Measurements from ENCODE around the gene EDARADD. TPM values are rescaled to one million over a fixed set of nuclear protein-coding genes. Genes with fewer than 3 reads are reported as not detected.

The EDARADD gene
- total and polyA plus RNA-seq, 2 of the 13 experiments (the other 11 are each of a cell fraction or from before 2014, with no cell fraction given), result 0.03 TPM; not detected in 1

DNA sequence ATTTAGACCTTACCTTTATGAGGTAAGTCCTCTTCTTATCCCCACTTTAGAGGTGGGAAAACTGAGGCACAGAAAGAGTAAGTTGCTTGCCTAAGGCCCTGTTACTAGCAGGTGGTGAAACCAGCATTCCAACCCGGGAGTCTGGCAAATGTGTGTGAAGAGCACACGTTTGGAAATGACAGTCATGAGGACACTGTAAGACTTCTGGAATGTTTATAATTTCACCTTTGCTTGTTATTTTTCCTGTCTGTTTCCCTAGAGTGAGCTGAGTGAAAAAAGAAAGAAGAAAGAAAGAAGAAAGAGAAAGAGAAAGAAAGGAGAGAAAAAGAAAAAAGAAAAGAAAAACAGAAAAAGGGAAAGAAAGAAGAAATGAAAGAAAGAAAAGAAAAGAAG lies 108.5 kb downstream of the EDARADD start (continued):
- TF ChIP-seq, protein P1, sequence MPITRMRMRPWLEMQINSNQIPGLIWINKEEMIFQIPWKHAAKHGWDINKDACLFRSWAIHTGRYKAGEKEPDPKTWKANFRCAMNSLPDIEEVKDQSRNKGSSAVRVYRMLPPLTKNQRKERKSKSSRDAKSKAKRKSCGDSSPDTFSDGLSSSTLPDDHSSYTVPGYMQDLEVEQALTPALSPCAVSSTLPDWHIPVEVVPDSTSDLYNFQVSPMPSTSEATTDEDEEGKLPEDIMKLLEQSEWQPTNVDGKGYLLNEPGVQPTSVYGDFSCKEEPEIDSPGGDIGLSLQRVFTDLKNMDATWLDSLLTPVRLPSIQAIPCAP (CRISPR knock-in tag; IDR thresholded peaks at IDR 0.05; ENCODE audit: low read depth), result no peak
- peak; percentile 83 for TF ChIP-seq ZNF3 (CRISPR knock-in tag; IDR thresholded peaks at IDR 0.05)
- TF ChIP-seq CAMTA2 (CRISPR knock-in tag; IDR thresholded peaks at IDR 0.05; ENCODE audit: borderline replicate concordance), result no peak
- 0 out of 2 replicates have a peak, but pooled peaks have one; percentile 12 for TF ChIP-seq GATAD2A (CRISPR knock-in tag; IDR thresholded peaks at IDR 0.05)
- 0 out of 2 replicates have a peak, but pooled peaks have one; percentile 5 for TF ChIP-seq ZNF337 (CRISPR knock-in tag; IDR thresholded peaks at IDR 0.05; ENCODE audit: borderline replicate concordance, low read depth)
- peak; percentile 72 for TF ChIP-seq MED1 (CRISPR knock-in tag; IDR thresholded peaks at IDR 0.05)
- TF ChIP-seq RARA (CRISPR knock-in tag; IDR thresholded peaks at IDR 0.05), result peak; percentile 30; the same call in 1 of the 2 replicates
- TF ChIP-seq HCFC1 (IDR thresholded peaks at IDR 0.05; ENCODE audit: low read depth, low read length), result no peak
- TF ChIP-seq, protein P2, sequence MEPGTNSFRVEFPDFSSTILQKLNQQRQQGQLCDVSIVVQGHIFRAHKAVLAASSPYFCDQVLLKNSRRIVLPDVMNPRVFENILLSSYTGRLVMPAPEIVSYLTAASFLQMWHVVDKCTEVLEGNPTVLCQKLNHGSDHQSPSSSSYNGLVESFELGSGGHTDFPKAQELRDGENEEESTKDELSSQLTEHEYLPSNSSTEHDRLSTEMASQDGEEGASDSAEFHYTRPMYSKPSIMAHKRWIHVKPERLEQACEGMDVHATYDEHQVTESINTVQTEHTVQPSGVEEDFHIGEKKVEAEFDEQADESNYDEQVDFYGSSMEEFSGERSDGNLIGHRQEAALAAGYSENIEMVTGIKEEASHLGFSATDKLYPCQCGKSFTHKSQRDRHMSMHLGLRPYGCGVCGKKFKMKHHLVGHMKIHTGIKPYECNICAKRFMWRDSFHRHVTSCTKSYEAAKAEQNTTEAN (CRISPR knock-in tag; conservative IDR thresholded peaks at IDR 0.05), result 0 out of 2 replicates have a peak, but pooled peaks have one; percentile 74

DNA sequence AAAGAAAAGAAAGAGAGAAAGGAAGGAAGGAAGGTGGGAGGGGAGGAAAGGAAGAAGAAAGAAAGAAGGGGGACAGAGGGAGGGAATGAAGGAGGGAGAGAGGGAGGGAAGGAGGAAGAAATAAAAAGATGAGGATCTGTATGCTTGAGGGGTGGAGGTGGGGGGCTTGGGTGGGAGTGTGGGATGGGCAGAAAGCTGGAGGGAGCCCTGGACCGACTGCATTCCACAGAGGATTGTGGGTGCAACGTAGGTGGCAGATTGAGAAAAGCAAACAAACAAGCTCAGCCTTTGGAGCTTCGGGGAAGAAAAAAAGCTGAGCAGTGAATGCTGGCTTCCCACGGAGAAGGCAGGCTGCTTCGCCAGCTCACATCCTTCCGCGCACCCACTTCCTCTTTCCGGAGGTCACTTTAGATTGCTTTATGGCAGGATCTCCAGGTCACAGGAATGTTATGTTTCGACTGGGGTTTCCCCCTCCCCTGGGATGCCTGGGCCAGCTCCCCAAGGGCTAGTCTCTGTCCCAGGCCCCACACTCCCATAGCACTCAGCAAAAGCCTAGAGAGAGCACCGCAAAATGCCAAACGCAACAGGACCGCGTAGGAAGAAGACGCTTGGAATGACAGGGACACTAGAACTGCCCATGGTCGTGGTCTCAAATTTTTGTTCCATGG lies 109.0 kb downstream of the EDARADD start:
- intact Hi-C loops (cut with micrococcal nuclease; ENCODE audit: unreplicated experiment) (loop anchor here (1.0 kb wide), 2 partner anchors 12 to 13 kb away; no protein-coding TSS in a partner anchor), in situ Hi-C loops (cut with HindIII; ENCODE audit: extremely low pct_ligation_motif_present, low pct_unique_long_range_greater_than_20kb) (no loop called here)
- DNase-seq (ENCODE audit: low spot score), result peak; percentile 91
- 22% methylated on average over 14 of the region's 15 CpGs for WGBS (ENCODE audit: low lambda C conversion rate)
- no peak overlapping the region for H2AFZ ChIP-seq (ENCODE audit: low read length)
- no peaks in the 10 kb centered on the region for H4K20me1 ChIP-seq (ENCODE audit: insufficient read depth, low read length)
- H3K4me1 ChIP-seq (ENCODE audit: insufficient read depth, low read length), result peaks cover 78% of the 10 kb centered on the region
- ATAC-seq, result peak; percentile 94
- peak overlapping the region; percentile 60 for H3K4me2 ChIP-seq (ENCODE audit: low read depth, low read length)
- no peaks in the 10 kb centered on the region for H3K79me2 ChIP-seq (ENCODE audit: insufficient read depth, low read length)
- ChIA-PET CTCF (ENCODE audit: low intra/inter-chr PET ratio, low total read pairs) (no interaction called here), POLR2A (interaction anchor here (0.5 to 2.1 kb wide), 12 partner anchors 8 to 1430 kb away, joined by 3 to 42 read pairs (median 6); partner anchors contain the start of gene LGALS8)
- H3K36me3 ChIP-seq (replicated peaks in 1 of 2; ENCODE audit: control insufficient read depth in 1 of 2, insufficient read depth in 2 of 2, low read length in 2 of 2), result no peaks in the 10 kb centered on the region
- peak overlapping the region in 1 of 3 experiments; percentile 25; a peak in 1 of 6 replicates for H3K4me3 ChIP-seq (replicated peaks in 1 of 3; ENCODE audit: insufficient read depth in 1 of 3, low read depth in 2 of 3, low read length in 3 of 3)
- H3K27ac ChIP-seq (ENCODE audit: extremely low read length, insufficient read depth, low read length), result peak overlapping the region; percentile 89
- H3K9me3 ChIP-seq (ENCODE audit: low read length), result no peaks in the 10 kb centered on the region
- BruUV-seq (replicated peaks), result no TSS peak
- FAIRE-seq, result peak; percentile 92
- no peaks in the 10 kb centered on the region for H3K27me3 ChIP-seq (ENCODE audit: control insufficient read depth in 1 of 2, insufficient read depth in 2 of 2, low read length in 2 of 2)
- peak overlapping the region; percentile 55 for H3K9ac ChIP-seq (ENCODE audit: insufficient read depth, low read depth, low read length)
- peak; percentile 47; the same call in 1 of the 2 replicates for TF ChIP-seq KDM5B (CRISPR knock-in tag; IDR thresholded peaks at IDR 0.05; ENCODE audit: borderline replicate concordance)
- TF ChIP-seq KMT2A (CRISPR knock-in tag; IDR thresholded peaks at IDR 0.05), result peak; percentile 51; the same call in 1 of the 2 replicates
- no peak for TF ChIP-seq ZNF232 (CRISPR knock-in tag; IDR thresholded peaks at IDR 0.05; ENCODE audit: borderline replicate concordance)
- TF ChIP-seq BRCA1 (CRISPR knock-in tag; IDR thresholded peaks at IDR 0.05), result no peak
- peak; percentile 77 for TF ChIP-seq ZNF143 (CRISPR knock-in tag; IDR thresholded peaks at IDR 0.05)
- TF ChIP-seq, protein P3, sequence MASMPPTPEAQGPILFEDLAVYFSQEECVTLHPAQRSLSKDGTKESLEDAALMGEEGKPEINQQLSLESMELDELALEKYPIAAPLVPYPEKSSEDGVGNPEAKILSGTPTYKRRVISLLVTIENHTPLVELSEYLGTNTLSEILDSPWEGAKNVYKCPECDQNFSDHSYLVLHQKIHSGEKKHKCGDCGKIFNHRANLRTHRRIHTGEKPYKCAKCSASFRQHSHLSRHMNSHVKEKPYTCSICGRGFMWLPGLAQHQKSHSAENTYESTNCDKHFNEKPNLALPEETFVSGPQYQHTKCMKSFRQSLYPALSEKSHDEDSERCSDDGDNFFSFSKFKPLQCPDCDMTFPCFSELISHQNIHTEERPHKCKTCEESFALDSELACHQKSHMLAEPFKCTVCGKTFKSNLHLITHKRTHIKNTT (CRISPR knock-in tag; IDR thresholded peaks at IDR 0.05), result no peak
- no peak for TF ChIP-seq ZNF577 (CRISPR knock-in tag; IDR thresholded peaks at IDR 0.05; ENCODE audit: borderline replicate concordance, low read depth)
- TF ChIP-seq, protein P4, sequence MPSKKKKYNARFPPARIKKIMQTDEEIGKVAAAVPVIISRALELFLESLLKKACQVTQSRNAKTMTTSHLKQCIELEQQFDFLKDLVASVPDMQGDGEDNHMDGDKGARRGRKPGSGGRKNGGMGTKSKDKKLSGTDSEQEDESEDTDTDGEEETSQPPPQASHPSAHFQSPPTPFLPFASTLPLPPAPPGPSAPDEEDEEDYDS (CRISPR knock-in tag; IDR thresholded peaks at IDR 0.05), result peak; percentile 31; the same call in 1 of the 2 replicates
- TF ChIP-seq HOXA3 (CRISPR knock-in tag; IDR thresholded peaks at IDR 0.05), result peak; percentile 50; the same call in 1 of the 2 replicates

Measured in HepG2 (cell line).